HG02981 (cell line): ENCODE data around the gene SMPD4.
"Not testable (repeated sequence)": the region's sequence is repeated elsewhere in the genome, so short reads cannot be mapped to it uniquely, and the experiment has no call there.

Source experiments
- ATAC-seq: cut with Tn5 transposase; IDR thresholded peaks from one replicate; pipeline ENCODE4 v1.9.1; 2021; ENCODE audit warnings: mild to moderate bottlenecking, moderate library complexity; ENCODE audit not compliant: unreplicated experiment

SMPD4 gene

GRCh38 chr2:130187859-130188792, 6.7 kb upstream of the SMPD4 start:
- not testable (repeated sequence) for ATAC-seq

- no peak for ATAC-seq
These were observed 5.9 kb upstream of the SMPD4 start for GRCh38 chr2:130187268-130187667.

GRCh38 chr2:130186391-130186790, 5.0 kb upstream of the SMPD4 start:
- no peak for ATAC-seq

GRCh38 chr2:130185896-130186295, 4.5 kb upstream of the SMPD4 start:
- ATAC-seq, result no peak

- no peak for ATAC-seq
These were observed 4.0 kb upstream of the SMPD4 start for GRCh38 chr2:130185436-130185835.

GRCh38 chr2:130183512-130184373, 2.3 kb upstream of the SMPD4 start:
- ATAC-seq, result no peak

GRCh38 chr2:130182826-130183511, 1.6 kb upstream of the SMPD4 start:
- ATAC-seq, result peak; percentile 11

- ATAC-seq, result peak; percentile 85
These were observed 679 bp upstream of the SMPD4 start, which contains the start of gene MZT2B for GRCh38 chr2:130181880-130182682. TSS of gene MZT2B (plus strand) at chr2:130182262. CDS start at chr2:130182283, 21 bp downstream.

- not testable (repeated sequence) for ATAC-seq
These were observed 738 bp downstream of the SMPD4 start for GRCh38 chr2:130180404-130181324.

GRCh38 chr2:130174866-130175265, 6.5 kb downstream of the SMPD4 start:
- peak; percentile 60 for ATAC-seq

GRCh38 chr2:130169896-130170295, 11.5 kb downstream of the SMPD4 start:
- no peak for ATAC-seq

- not testable (repeated sequence) for ATAC-seq
These were observed 12.2 kb downstream of the SMPD4 start for GRCh38 chr2:130169163-130169562.

- ATAC-seq, result not testable (repeated sequence)
These were observed 14.8 kb downstream of the SMPD4 start for GRCh38 chr2:130166611-130167010.

GRCh38 chr2:130165293-130166016, 15.9 kb downstream of the SMPD4 start:
- ATAC-seq, result no peak

GRCh38 chr2:130162968-130163367, 18.4 kb downstream of the SMPD4 start:
- no peak for ATAC-seq

GRCh38 chr2:130162486-130162885, 18.9 kb downstream of the SMPD4 start:
- ATAC-seq, result not testable (repeated sequence)

GRCh38 chr2:130160838-130161705, 20.3 kb downstream of the SMPD4 start:
- not testable (repeated sequence) for ATAC-seq
